AG04450 (cell line): ENCODE data around the gene RSRC1. TPM values are rescaled to one million over a fixed set of nuclear protein-coding genes. Genes with fewer than 3 reads are reported as not detected.
"Not testable (repeated sequence)": the region's sequence is repeated elsewhere in the genome, so short reads cannot be mapped to it uniquely, and the experiment has no call there.

Experiments
- CTCF ChIA-PET: fragments of 300-600, 350-600 bp; formaldehyde crosslinking; extraction: SDS; loops from one replicate; lab custom pipeline; 2022; ENCODE audit warnings: antibody characterized with exemption, inconsistent platforms; lab: Charles Lee
- POLR2A ChIA-PET: fragments of 350-600 bp; formaldehyde crosslinking; extraction: SDS; loops from one replicate; lab custom pipeline; 2021; ENCODE audit warnings: antibody characterized with exemption, inconsistent platforms; lab: Yijun Ruan, JAX
- DNase-seq: peaks from one replicate; pipeline ENCODE4 v3.0.0-alpha.2; 2011; ENCODE audit warnings: low read depth, low spot score
- H3K27ac ChIP-seq: one replicate; pipeline ENCODE4 v1.5.1; 2012; ENCODE audit warnings: low read depth, low read length, control low read depth
- H3K27me3 ChIP-seq: one replicate; pipeline ENCODE4 v1.6.0; 2012; ENCODE audit warnings: low read length; ENCODE audit not compliant: control insufficient read depth, insufficient read depth
- H3K4me3 ChIP-seq: 2 replicates; pipeline ENCODE4 v1.5.1; 2011; ENCODE audit warnings: mild to moderate bottlenecking, low read depth, low read length, control low read depth
- H3K9me3 ChIP-seq: 2 replicates; pipeline ENCODE4 v1.5.1; 2012; ENCODE audit warnings: low read length; ENCODE audit not compliant: control insufficient read depth, insufficient read depth
- CTCF ChIP-seq: IDR thresholded peaks from 2 replicates; pipeline ENCODE4 v1.5.1; 2011; ENCODE audit warnings: low read depth, low read length, control low read depth, inconsistent platforms
- polyA plus RNA-seq: library from polyadenylated mRNA; depleted of rRNA; stranded (reverse); fragments of >200 nt; gene quantifications from 2 replicates; pipeline ENCODE4 v1.2.3, GENCODE V29; 2011

The RSRC1 gene
- polyA plus RNA-seq, 1 experiment, result 6.7 TPM

GRCh38 chr3:158221426-158221825 is 111.5 kb downstream of the RSRC1 start:
- ChIA-PET CTCF (no interaction called here), POLR2A (no interaction called here)
- Histone ChIP-seq H3K9me3 (no peaks in the 10 kb centered on the region), H3K27me3 (no peaks in the 10 kb centered on the region), H3K4me3 (no peak overlapping the region), H3K27ac (no peak overlapping the region)
- DNase-seq, result no peak
- TF ChIP-seq CTCF, result no peak

- POLR2A ChIA-PET, result no interaction called here
- H3K27me3 ChIP-seq, result no peaks in the 10 kb centered on the region
- no peaks in the 10 kb centered on the region for H3K9me3 ChIP-seq
- no peak for DNase-seq
- CTCF ChIA-PET, result no interaction called here
- no peak for TF ChIP-seq CTCF
- H3K27ac ChIP-seq, result no peak overlapping the region
- no peak overlapping the region for H3K4me3 ChIP-seq
Measured at GRCh38 chr3:158226429-158226828, 116.5 kb downstream of the RSRC1 start.

GRCh38 chr3:158228942-158229341 is 119.1 kb downstream of the RSRC1 start:
- H3K4me3 ChIP-seq, POLR2A ChIA-PET, H3K27me3 ChIP-seq, H3K9me3 ChIP-seq, H3K27ac ChIP-seq, CTCF ChIA-PET, DNase-seq: not testable (repeated sequence)

GRCh38 chr3:158233791-158234190 is 123.9 kb downstream of the RSRC1 start:
- Histone ChIP-seq H3K27ac (no peak overlapping the region), H3K4me3 (no peak overlapping the region), H3K27me3 (no peaks in the 10 kb centered on the region), H3K9me3 (no peaks in the 10 kb centered on the region)
- CTCF ChIA-PET, result interaction anchor here (0.7 kb wide), 1 partner anchor 11 kb away, joined by 3 read pairs; no protein-coding TSS in a partner anchor
- POLR2A ChIA-PET, result no interaction called here
- no peak for TF ChIP-seq CTCF
- DNase-seq, result no peak

- CTCF ChIA-PET, result interaction anchor here (0.6 kb wide), 1 partner anchor 10 kb away, joined by 3 read pairs; no protein-coding TSS in a partner anchor
- POLR2A ChIA-PET, result no interaction called here
- H3K9me3 ChIP-seq, result no peaks in the 10 kb centered on the region
- H3K27ac ChIP-seq, result no peak overlapping the region
- TF ChIP-seq CTCF, result no peak
- no peak for DNase-seq
- no peaks in the 10 kb centered on the region for H3K27me3 ChIP-seq
- no peak overlapping the region for H3K4me3 ChIP-seq
Measured at GRCh38 chr3:158244274-158244673, 134.4 kb downstream of the RSRC1 start.

- DNase-seq, result no peak
- no peaks in the 10 kb centered on the region for H3K27me3 ChIP-seq
- H3K4me3 ChIP-seq, result no peak overlapping the region
- POLR2A ChIA-PET, result no interaction called here
- no peak for TF ChIP-seq CTCF
- CTCF ChIA-PET, result no interaction called here
- no peaks in the 10 kb centered on the region for H3K9me3 ChIP-seq
- no peak overlapping the region for H3K27ac ChIP-seq
Measured at GRCh38 chr3:158247288-158247687, 137.4 kb downstream of the RSRC1 start.
